ENCODE measurements around the gene TSEN15. TPM values are rescaled to one million over a fixed set of nuclear protein-coding genes. Genes with fewer than 3 reads are reported as not detected.

TSEN15 gene
- total RNA-seq, 4 donors from 2014 or later: 2.6 to 16.5 (median 8.0) TPM

GRCh38 chr1:184017306-184017705 lies 34.2 kb upstream of the TSEN15 start:
- TF ChIP-seq EP300 (IDR thresholded peaks at IDR 0.05; ENCODE audit: low read depth) (no peak), CTCF (IDR thresholded peaks at IDR 0.05) (no peak)
- in situ Hi-C loops (cut with MboI; ENCODE audit: low pct_ligation_motif_present in 1 of 4, low pct_unique_long_range_greater_than_20kb in 1 of 4, low sequenced_read_pairs in 3 of 4): no loop called here
- Histone ChIP-seq H3K36me3 (no peaks in the 10 kb centered on the region), H3K27ac (no peak overlapping the region), H3K27me3 (no peaks in the 10 kb centered on the region), H3K4me1 (peaks cover 0 to 7% (median 0%) of the 10 kb centered on the region in 4 donors), H3K4me3 (no peak overlapping the region), H3K9me3 (no peaks in the 10 kb centered on the region)
- intact Hi-C loops (cut with DNase I; ENCODE audit: low total_unique reads): no loop called here
- DNase-seq: no peak
- 75 to 90% methylated on average over 6 to 7 of the region's 7 CpGs for WGBS, 2 donors (ENCODE audit: low coverage in 1 of 2)

GRCh38 chr1:184018622-184019021 lies 32.9 kb upstream of the TSEN15 start:
- TF ChIP-seq CTCF (IDR thresholded peaks at IDR 0.05): no peak
- TF ChIP-seq POLR2A (IDR thresholded peaks at IDR 0.05): no peak
- TF ChIP-seq POLR2AphosphoS5 (IDR thresholded peaks at IDR 0.05): no peak
- no peak for TF ChIP-seq EP300 (IDR thresholded peaks at IDR 0.05; ENCODE audit: low read depth)
- intact Hi-C loops (cut with DNase I; ENCODE audit: low total_unique reads) (no loop called here), in situ Hi-C loops (cut with MboI; ENCODE audit: low pct_ligation_motif_present in 1 of 4, low pct_unique_long_range_greater_than_20kb in 1 of 4, low sequenced_read_pairs in 3 of 4) (no loop called here)

GRCh38 chr1:184019069-184019468 lies 32.5 kb upstream of the TSEN15 start:
- Histone ChIP-seq H3K4me3 (no peak overlapping the region), H3K9me3 (no peaks in the 10 kb centered on the region), H3K27me3 (no peaks in the 10 kb centered on the region), H3K27ac (no peak overlapping the region), H3K36me3 (no peaks in the 10 kb centered on the region), H3K4me1 (peaks cover 0 to 20% (median 0%) of the 10 kb centered on the region in 4 donors)
- intact Hi-C loops (cut with DNase I; ENCODE audit: low total_unique reads): no loop called here
- no peak for DNase-seq
- 74 to 81% methylated on average over 5 of the region's 5 CpGs for WGBS, 2 donors (ENCODE audit: low coverage in 1 of 2)
- in situ Hi-C loops (cut with MboI; ENCODE audit: low pct_ligation_motif_present in 1 of 4, low pct_unique_long_range_greater_than_20kb in 1 of 4, low sequenced_read_pairs in 3 of 4): no loop called here
- no peak for TF ChIP-seq EP300 (IDR thresholded peaks at IDR 0.05; ENCODE audit: low read depth)
- TF ChIP-seq POLR2A (IDR thresholded peaks at IDR 0.05): no peak
- TF ChIP-seq CTCF (IDR thresholded peaks at IDR 0.05): no peak
- no peak for TF ChIP-seq POLR2AphosphoS5 (IDR thresholded peaks at IDR 0.05)

More at GRCh38 chr1:184018622-184019021, 32.9 kb upstream of the TSEN15 start:
- Histone ChIP-seq H3K4me3 (no peak overlapping the region), H3K27me3 (no peaks in the 10 kb centered on the region), H3K36me3 (no peaks in the 10 kb centered on the region), H3K9me3 (no peaks in the 10 kb centered on the region), H3K27ac (no peak overlapping the region), H3K4me1 (peaks cover 0 to 20% (median 0%) of the 10 kb centered on the region in 4 donors)
- WGBS, 2 donors (ENCODE audit: low coverage in 1 of 2): 38 to 51% methylated on average over 2 of the region's 2 CpGs
- no peak for DNase-seq

GRCh38 chr1:184019506-184019905 lies 32.0 kb upstream of the TSEN15 start:
- no peaks in the 10 kb centered on the region for H3K9me3 ChIP-seq
- no peak for DNase-seq
- H3K36me3 ChIP-seq: no peaks in the 10 kb centered on the region
- H3K4me3 ChIP-seq: no peak overlapping the region
- H3K27me3 ChIP-seq: no peaks in the 10 kb centered on the region
- H3K4me1 ChIP-seq: peaks cover 0 to 20% (median 0%) of the 10 kb centered on the region in 4 donors
- WGBS, 2 donors (ENCODE audit: low coverage in 1 of 2): 91 to 92% methylated on average over 2 of the region's 2 CpGs
- TF ChIP-seq CTCF (IDR thresholded peaks at IDR 0.05): no peak
- TF ChIP-seq POLR2AphosphoS5 (IDR thresholded peaks at IDR 0.05): no peak
- no peak for TF ChIP-seq POLR2A (IDR thresholded peaks at IDR 0.05)
- TF ChIP-seq EP300 (IDR thresholded peaks at IDR 0.05; ENCODE audit: low read depth): no peak
- in situ Hi-C loops (cut with MboI; ENCODE audit: low pct_ligation_motif_present in 1 of 4, low pct_unique_long_range_greater_than_20kb in 1 of 4, low sequenced_read_pairs in 3 of 4) (no loop called here), intact Hi-C loops (cut with DNase I; ENCODE audit: low total_unique reads) (no loop called here)
- no peak overlapping the region for H3K27ac ChIP-seq

Measured in transverse colon (tissue), 4 donors.